HEK293 (cell line): ENCODE measurements around the gene UNCX.

Source experiments
- GLI2 ChIP-seq: fragments of 450-650 bp; formaldehyde crosslinking; IDR thresholded peaks from 2 replicates; pipeline ENCODE4; 2017; ENCODE audit warnings: missing biosample characterization, missing genetic modification characterization, low read depth, borderline replicate concordance
- KLF8 ChIP-seq: fragments of 450-650 bp; formaldehyde crosslinking; IDR thresholded peaks from 2 replicates; pipeline ENCODE4 v1.5.1; 2016; ENCODE audit warnings: missing biosample characterization, missing genetic modification characterization
- REPIN1 ChIP-seq: fragments of 450-650 bp; formaldehyde crosslinking; IDR thresholded peaks from 2 replicates; pipeline ENCODE4 v1.5.1; 2017; ENCODE audit warnings: missing biosample characterization, missing genetic modification characterization, low read depth
- YY1 ChIP-seq: fragments of 450-650 bp; formaldehyde crosslinking; IDR thresholded peaks from 2 replicates; pipeline ENCODE4 v1.5.1; 2018; ENCODE audit warnings: missing biosample characterization, missing genetic modification characterization
- ZBTB1 ChIP-seq: fragments of 450-650 bp; formaldehyde crosslinking; IDR thresholded peaks from 2 replicates; pipeline ENCODE4 v1.5.1; 2016; ENCODE audit warnings: missing biosample characterization, missing genetic modification characterization
- ZIC2 ChIP-seq: fragments of 450-650 bp; formaldehyde crosslinking; IDR thresholded peaks from 2 replicates; pipeline ENCODE4 v1.5.1; 2016; ENCODE audit warnings: missing biosample characterization, missing genetic modification characterization
- TF ChIP-seq, protein P1 (sequence below): fragments of 450-650 bp; formaldehyde crosslinking; IDR thresholded peaks from 2 replicates; pipeline ENCODE4 v1.5.1; 2016; ENCODE audit warnings: missing biosample characterization, missing genetic modification characterization
- TF ChIP-seq, protein P2 (sequence below): fragments of 450-650 bp; IDR thresholded peaks from 2 replicates; pipeline ENCODE4 v1.5.1; 2018; ENCODE audit warnings: missing biosample characterization, mild to moderate bottlenecking, missing genetic modification characterization
- TF ChIP-seq, protein P3 (sequence below): fragments of 450-650 bp; formaldehyde crosslinking; IDR thresholded peaks from 2 replicates; pipeline ENCODE4 v1.5.1; 2016; ENCODE audit warnings: missing biosample characterization, missing genetic modification characterization
- TF ChIP-seq, protein P4 (sequence below): fragments of 450-650 bp; formaldehyde crosslinking; IDR thresholded peaks from 2 replicates; pipeline ENCODE4 v1.5.1; 2017; ENCODE audit warnings: missing biosample characterization, missing genetic modification characterization
- TF ChIP-seq, protein P5 (sequence below): fragments of 450-650 bp; formaldehyde crosslinking; IDR thresholded peaks from 2 replicates; pipeline ENCODE4 v1.5.1; 2016; ENCODE audit warnings: missing biosample characterization, missing genetic modification characterization
- TF ChIP-seq, protein P6 (sequence below): fragments of 450-650 bp; formaldehyde crosslinking; IDR thresholded peaks from 2 replicates; pipeline ENCODE4 v1.5.1; 2017; ENCODE audit warnings: missing biosample characterization, missing genetic modification characterization

DNA sequence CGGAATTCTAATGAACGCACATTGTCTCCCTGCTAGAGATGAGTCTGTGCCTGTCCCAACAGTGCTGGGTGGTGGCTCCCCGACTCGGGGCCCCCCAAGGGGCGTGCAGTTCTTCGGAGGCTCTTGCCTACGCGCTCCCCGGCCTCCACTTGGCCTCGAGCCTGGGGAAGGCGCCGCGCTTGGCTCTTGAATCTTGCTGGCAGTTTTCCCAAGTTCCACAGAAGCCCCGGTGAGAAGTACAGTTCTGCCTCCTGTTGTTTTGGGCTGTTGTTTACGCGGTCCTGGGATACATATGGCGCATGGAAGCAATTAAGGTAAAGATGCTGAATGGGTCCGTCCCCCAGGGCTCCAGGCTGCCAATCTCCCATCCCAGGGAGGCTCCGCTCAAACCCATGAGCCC, 32.6 kb upstream of the UNCX start:
- TF ChIP-seq, protein P1, sequence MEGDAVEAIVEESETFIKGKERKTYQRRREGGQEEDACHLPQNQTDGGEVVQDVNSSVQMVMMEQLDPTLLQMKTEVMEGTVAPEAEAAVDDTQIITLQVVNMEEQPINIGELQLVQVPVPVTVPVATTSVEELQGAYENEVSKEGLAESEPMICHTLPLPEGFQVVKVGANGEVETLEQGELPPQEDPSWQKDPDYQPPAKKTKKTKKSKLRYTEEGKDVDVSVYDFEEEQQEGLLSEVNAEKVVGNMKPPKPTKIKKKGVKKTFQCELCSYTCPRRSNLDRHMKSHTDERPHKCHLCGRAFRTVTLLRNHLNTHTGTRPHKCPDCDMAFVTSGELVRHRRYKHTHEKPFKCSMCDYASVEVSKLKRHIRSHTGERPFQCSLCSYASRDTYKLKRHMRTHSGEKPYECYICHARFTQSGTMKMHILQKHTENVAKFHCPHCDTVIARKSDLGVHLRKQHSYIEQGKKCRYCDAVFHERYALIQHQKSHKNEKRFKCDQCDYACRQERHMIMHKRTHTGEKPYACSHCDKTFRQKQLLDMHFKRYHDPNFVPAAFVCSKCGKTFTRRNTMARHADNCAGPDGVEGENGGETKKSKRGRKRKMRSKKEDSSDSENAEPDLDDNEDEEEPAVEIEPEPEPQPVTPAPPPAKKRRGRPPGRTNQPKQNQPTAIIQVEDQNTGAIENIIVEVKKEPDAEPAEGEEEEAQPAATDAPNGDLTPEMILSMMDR = no peak
- TF ChIP-seq, protein P2, sequence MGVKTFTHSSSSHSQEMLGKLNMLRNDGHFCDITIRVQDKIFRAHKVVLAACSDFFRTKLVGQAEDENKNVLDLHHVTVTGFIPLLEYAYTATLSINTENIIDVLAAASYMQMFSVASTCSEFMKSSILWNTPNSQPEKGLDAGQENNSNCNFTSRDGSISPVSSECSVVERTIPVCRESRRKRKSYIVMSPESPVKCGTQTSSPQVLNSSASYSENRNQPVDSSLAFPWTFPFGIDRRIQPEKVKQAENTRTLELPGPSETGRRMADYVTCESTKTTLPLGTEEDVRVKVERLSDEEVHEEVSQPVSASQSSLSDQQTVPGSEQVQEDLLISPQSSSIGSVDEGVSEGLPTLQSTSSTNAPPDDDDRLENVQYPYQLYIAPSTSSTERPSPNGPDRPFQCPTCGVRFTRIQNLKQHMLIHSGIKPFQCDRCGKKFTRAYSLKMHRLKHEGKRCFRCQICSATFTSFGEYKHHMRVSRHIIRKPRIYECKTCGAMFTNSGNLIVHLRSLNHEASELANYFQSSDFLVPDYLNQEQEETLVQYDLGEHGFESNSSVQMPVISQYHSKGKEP (tag by site-specific recombination) = no peak
- TF ChIP-seq, protein P3, sequence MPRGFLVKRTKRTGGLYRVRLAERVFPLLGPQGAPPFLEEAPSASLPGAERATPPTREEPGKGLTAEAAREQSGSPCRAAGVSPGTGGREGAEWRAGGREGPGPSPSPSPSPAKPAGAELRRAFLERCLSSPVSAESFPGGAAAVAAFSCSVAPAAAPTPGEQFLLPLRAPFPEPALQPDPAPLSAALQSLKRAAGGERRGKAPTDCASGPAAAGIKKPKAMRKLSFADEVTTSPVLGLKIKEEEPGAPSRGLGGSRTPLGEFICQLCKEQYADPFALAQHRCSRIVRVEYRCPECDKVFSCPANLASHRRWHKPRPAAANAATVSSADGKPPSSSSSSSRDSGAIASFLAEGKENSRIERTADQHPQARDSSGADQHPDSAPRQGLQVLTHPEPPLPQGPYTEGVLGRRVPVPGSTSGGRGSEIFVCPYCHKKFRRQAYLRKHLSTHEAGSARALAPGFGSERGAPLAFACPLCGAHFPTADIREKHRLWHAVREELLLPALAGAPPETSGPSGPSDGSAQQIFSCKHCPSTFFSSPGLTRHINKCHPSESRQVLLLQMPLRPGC (tag by site-specific recombination) = no peak
- TF ChIP-seq REPIN1 (tag by site-specific recombination) = no peak
- TF ChIP-seq YY1 = no peak
- no peak for TF ChIP-seq KLF8
- no peak for TF ChIP-seq ZBTB1
- TF ChIP-seq, protein P4, sequence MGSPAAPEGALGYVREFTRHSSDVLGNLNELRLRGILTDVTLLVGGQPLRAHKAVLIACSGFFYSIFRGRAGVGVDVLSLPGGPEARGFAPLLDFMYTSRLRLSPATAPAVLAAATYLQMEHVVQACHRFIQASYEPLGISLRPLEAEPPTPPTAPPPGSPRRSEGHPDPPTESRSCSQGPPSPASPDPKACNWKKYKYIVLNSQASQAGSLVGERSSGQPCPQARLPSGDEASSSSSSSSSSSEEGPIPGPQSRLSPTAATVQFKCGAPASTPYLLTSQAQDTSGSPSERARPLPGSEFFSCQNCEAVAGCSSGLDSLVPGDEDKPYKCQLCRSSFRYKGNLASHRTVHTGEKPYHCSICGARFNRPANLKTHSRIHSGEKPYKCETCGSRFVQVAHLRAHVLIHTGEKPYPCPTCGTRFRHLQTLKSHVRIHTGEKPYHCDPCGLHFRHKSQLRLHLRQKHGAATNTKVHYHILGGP (tag by site-specific recombination) = no peak
- TF ChIP-seq, protein P5, sequence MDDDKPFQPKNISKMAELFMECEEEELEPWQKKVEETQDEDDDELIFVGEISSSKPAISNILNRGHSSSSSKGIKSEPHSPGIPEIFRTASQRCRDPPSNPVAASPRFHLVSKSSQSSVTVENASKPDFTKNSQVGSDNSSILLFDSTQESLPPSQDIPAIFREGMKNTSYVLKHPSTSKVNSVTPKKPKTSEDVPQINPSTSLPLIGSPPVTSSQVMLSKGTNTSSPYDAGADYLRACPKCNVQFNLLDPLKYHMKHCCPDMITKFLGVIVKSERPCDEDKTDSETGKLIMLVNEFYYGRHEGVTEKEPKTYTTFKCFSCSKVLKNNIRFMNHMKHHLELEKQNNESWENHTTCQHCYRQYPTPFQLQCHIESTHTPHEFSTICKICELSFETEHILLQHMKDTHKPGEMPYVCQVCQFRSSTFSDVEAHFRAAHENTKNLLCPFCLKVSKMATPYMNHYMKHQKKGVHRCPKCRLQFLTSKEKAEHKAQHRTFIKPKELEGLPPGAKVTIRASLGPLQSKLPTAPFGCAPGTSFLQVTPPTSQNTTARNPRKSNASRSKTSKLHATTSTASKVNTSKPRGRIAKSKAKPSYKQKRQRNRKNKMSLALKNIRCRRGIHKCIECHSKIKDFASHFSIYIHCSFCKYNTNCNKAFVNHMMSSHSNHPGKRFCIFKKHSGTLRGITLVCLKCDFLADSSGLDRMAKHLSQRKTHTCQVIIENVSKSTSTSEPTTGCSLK (tag by site-specific recombination) = no peak
- TF ChIP-seq ZIC2 (tag by site-specific recombination) = peak; percentile 52; the same call in 1 of the 2 replicates
- TF ChIP-seq, protein P6, sequence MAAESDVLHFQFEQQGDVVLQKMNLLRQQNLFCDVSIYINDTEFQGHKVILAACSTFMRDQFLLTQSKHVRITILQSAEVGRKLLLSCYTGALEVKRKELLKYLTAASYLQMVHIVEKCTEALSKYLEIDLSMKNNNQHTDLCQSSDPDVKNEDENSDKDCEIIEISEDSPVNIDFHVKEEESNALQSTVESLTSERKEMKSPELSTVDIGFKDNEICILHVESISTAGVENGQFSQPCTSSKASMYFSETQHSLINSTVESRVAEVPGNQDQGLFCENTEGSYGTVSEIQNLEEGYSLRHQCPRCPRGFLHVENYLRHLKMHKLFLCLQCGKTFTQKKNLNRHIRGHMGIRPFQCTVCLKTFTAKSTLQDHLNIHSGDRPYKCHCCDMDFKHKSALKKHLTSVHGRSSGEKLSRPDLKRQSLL = no peak
- no peak for TF ChIP-seq GLI2 (tag by site-specific recombination)
